Epithelial cell of proximal tubule (primary cell): ENCODE results near the gene EGFR. TPM values are rescaled to one million over a fixed set of nuclear protein-coding genes. Genes with fewer than 3 reads are reported as not detected.

Experiments
- DNase-seq: peaks from one replicate; pipeline ENCODE4 v3.0.0-alpha.2; 2011; ENCODE audit warnings: low read depth
- H3K4me3 ChIP-seq: 2 replicates; pipeline ENCODE4 v1.5.1; 2011; ENCODE audit warnings: low read depth, mild to moderate bottlenecking, low read length
- CTCF ChIP-seq: conservative IDR thresholded peaks from 2 replicates; pipeline ENCODE4 v1.5.1; 2012; ENCODE audit warnings: low read depth, mild to moderate bottlenecking, low read length
- total RNA-seq: library from RNA; depleted of rRNA; stranded (reverse); fragments of >200 nt; gene quantifications from 2 replicates; pipeline ENCODE4 v1.2.3, GENCODE V29; 2015

The EGFR gene
- total RNA-seq, 1 donor from 2014 or later: 48.1 TPM

- DNase-seq: no peak
- peak overlapping the region; percentile 80 for H3K4me3 ChIP-seq
- no peak for TF ChIP-seq CTCF
Measured at GRCh38 chr7:55019691-55020465, 1.1 kb downstream of the EGFR start.

GRCh38 chr7:55020466-55020871, 1.7 kb downstream of the EGFR start:
- no peak for TF ChIP-seq CTCF
- no peak for DNase-seq
- peak overlapping the region; percentile 80 for H3K4me3 ChIP-seq

GRCh38 chr7:55021053-55021452, 2.2 kb downstream of the EGFR start:
- TF ChIP-seq CTCF: no peak
- DNase-seq: no peak
- H3K4me3 ChIP-seq: peak overlapping the region; percentile 80

- no peak overlapping the region for H3K4me3 ChIP-seq
- DNase-seq: no peak
- no peak for TF ChIP-seq CTCF
Measured at GRCh38 chr7:55022002-55022985, 3.5 kb downstream of the EGFR start.

GRCh38 chr7:55023841-55024505, 5.2 kb downstream of the EGFR start:
- no peak for TF ChIP-seq CTCF
- DNase-seq: no peak
- H3K4me3 ChIP-seq: no peak overlapping the region

GRCh38 chr7:55024776-55025175, 6.0 kb downstream of the EGFR start:
- H3K4me3 ChIP-seq: no peak overlapping the region
- no peak for TF ChIP-seq CTCF
- no peak for DNase-seq
